DMS153 (cell line): ENCODE results near the gene NCAPH2.
"Not testable (repeated sequence)": the region's sequence is repeated elsewhere in the genome, so short reads cannot be mapped to it uniquely, and the experiment has no call there.

Experiments
- DNase-seq: peaks from one replicate; lab custom pipeline; 2025; lab: John Stamatoyannopoulos, UW

Gene NCAPH2

DNA sequence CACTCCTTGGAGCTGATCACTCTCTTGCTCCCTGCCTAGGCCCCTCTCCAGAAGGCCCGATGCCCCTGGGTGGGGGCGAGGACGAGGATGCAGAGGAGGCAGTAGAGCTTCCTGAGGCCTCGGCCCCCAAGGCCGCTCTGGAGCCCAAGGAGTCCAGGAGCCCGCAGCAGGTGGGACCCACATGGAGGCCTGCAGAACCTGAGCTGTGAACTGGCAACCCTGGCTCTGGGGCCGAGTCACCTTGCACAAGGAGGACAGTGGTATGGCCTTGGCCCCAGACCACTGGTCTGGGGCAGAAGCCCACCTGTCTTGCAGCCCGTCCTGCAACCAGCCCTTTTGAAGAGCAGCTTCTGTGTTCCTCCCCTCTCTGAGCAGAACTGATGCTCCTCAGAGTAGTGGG is 11.1 kb downstream of the NCAPH2 start:
- no peak for DNase-seq

GRCh38 chr22:50520184-50520583 is 12.2 kb downstream of the NCAPH2 start:
- not testable (repeated sequence) for DNase-seq

DNA sequence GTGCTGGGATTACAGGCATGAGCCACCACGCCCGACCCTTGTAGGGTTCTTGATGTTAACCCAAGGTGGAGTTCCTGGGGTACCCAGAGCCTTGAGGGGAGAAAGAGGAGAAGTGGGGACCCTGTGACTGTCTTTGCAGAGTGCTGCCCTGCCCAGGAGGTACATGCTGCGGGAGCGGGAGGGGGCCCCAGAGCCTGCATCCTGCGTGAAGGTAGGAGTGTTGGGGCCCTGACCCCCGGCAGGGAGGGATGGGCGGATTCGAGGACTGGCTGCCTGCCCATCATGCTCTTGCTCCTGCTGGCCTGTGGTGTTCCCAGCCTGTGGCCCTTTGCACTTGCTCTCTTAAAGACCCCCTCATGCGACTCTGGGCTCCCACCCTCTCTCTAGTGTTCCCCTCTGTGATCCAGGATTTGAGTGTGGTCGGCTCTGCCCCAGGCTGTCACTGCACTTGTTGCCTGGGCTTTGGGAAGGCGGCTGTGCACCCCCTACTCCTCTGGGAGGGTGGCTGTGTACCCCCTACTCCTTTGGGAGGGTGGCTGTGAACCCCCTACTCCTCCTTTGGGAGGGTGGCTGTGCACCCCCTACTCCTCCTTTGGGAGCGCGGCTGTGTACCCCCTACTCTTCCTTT is 12.9 kb downstream of the NCAPH2 start:
- no peak for DNase-seq

DNA sequence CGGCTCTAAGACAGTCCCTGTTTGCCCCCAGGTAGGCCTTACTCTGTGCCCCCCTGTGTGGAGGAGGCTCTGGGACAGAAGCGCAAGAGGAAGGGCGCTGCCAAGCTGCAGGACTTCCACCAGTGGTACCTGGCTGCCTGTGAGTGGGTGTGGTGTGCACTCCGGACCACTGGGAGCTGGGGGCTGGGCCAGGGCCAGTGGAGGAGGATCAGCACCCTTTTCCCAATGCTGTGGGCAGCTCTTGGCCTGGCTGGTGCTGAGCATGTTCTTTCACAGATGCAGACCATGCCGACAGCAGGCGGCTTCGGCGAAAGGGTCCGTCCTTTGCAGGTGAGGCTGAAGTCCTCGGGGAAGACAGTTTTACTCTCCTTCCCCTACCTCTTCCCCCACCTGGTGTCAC is 13.7 kb downstream of the NCAPH2 start:
- no peak for DNase-seq

DNA sequence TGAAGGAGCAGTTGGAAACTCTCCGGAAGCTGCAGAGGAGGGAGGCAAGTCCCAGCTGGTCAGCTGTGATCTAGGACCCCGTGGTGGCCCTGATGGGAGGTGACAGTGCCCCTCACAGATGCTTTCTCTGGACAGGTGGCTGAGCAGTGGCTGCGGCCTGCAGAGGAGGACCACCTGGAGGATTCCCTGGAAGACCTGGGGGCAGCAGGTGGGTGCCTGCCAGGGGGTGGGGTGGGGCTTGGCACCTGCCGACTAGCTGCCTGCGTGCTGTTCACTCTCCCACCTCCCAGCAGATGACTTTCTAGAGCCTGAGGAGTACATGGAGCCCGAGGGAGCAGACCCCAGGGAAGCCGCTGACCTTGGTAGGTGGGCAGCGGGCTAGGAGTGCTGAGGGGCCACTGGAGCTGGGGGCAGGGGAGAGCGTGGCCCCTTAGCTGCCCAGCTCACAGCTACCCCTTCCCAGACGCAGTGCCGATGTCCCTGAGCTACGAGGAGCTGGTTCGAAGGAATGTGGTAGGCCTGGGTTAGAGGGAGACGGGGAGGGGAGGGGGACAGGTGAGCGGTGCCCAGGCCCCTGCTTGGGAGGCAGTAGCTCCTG is 14.3 kb downstream of the NCAPH2 start:
- DNase-seq, result no peak

GRCh38 chr22:50522806-50523438 is 14.9 kb downstream of the NCAPH2 start:
- DNase-seq, result no peak

- DNase-seq, result no peak
Observed at GRCh38 chr22:50523458-50523805, 15.4 kb downstream of the NCAPH2 start.

- DNase-seq, result no peak
Observed at GRCh38 chr22:50523806-50524675, 16.0 kb downstream of the NCAPH2 start.

DNA sequence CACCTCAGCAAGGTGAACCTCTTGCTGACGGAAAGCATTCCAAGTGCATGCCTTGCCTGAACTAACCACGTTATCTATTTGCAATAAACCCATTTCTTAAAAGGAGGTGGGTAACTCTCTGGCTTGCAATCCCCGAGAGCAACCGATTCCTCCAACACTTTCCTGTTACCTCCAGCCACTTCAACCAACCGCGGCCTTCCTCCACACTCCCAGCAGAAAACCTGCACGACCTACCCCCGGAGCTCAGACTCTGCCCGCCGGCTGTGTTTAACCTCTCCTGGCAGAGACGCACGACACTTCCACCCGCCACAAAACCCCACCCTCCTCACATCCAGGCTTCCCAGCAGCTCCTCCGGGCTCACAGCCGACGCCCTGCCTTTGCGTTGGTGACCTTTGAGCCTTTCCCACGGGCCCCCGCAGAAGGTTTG is 16.7 kb downstream of the NCAPH2 start:
- DNase-seq, result no peak

DNA sequence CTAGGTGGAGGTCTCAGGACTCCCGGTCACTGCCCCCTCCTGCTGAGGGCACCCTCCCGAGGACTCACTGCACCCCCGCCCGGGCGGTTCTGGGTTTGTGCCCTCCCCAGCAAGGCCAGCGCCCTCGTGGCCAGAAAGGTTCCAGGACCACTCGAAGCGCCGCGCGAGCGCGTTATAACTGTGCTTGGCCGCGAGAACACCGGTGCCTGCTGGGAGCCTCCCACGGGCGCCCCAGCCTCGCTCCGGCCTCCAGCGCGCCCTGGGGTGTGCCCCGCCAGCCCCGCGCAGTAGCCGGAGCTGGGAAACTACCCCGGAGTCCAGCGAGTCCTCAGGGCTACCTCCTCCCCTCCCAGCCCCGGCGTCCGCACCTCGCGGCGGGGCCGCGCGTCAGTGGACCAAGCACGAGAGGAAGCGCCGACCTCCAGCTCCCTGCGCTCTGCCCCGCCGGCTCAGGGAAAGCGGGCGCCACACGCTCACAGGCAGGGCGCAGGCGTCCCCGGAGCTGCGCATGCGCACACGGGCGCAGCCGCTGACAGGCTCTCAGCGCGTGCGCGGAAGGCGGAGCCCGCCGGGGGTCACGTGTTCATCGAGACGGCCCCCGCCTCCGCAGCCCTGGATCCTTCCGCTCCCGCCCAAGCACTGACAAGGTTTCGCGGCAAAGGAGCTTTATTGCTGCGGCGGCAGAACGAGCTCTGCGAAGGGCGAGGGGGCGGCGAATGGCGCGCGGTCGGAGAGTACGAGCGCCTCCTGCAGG is 17.3 kb downstream of the NCAPH2 start, which contains the start of gene SCO2:
Gene SCO2 (minus strand): TSS at position 495 of the 754 bp plus-strand sequence. CDS start 1,187 bp downstream, outside the sequence.
- DNase-seq, result peak; percentile 92

DNA sequence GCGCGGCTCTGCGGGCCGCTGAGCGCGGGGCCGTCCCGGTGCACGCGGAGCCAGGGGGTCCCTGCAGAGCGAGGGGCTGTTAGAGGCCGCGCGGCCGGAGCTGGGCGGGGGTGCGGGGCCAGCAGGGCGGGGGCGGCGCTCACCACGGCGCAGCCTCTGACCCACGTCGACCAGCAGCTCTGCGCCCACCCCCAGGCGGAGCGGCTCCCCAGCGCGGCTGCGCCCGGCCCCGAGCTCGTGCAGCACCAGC is 17.8 kb downstream of the NCAPH2 start:
- DNase-seq, result no peak

DNA sequence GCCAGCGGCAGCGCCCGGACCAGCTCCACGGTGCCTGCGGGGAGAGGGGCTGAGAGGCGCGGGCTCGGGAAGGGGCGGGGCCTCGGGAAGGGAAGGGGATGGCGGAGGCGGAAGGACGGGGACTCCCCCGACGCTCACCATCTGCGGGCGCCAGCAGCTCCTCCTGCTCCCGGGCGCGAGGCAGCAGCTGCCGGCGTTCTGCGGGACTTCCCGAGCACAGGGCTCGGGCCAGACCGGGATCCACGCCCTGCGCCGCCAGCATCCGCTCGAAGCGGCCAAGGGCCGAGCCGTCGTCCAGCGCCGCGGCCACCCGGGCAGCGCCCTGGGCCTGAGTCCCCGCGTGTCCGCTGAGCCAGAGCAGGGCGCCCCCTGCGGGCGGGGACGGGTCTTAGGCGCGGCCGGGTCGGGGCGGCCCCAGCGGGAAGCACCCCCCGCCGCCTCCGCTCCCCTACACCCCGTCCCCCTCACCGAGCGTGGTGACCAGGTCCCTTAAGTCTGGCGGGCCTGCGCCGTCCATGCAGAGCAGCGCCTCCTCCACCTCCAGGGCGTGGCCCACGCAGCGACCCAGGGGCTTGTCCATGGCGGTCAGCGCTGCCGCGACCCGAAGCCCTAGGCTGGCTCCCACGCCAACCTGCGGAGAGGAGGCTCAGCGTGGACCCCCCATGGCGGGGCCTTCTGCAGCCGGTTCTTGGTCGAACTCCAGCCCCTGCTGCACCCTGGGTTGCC is 18.2 kb downstream of the NCAPH2 start:
- DNase-seq, result peak; percentile 55

DNA sequence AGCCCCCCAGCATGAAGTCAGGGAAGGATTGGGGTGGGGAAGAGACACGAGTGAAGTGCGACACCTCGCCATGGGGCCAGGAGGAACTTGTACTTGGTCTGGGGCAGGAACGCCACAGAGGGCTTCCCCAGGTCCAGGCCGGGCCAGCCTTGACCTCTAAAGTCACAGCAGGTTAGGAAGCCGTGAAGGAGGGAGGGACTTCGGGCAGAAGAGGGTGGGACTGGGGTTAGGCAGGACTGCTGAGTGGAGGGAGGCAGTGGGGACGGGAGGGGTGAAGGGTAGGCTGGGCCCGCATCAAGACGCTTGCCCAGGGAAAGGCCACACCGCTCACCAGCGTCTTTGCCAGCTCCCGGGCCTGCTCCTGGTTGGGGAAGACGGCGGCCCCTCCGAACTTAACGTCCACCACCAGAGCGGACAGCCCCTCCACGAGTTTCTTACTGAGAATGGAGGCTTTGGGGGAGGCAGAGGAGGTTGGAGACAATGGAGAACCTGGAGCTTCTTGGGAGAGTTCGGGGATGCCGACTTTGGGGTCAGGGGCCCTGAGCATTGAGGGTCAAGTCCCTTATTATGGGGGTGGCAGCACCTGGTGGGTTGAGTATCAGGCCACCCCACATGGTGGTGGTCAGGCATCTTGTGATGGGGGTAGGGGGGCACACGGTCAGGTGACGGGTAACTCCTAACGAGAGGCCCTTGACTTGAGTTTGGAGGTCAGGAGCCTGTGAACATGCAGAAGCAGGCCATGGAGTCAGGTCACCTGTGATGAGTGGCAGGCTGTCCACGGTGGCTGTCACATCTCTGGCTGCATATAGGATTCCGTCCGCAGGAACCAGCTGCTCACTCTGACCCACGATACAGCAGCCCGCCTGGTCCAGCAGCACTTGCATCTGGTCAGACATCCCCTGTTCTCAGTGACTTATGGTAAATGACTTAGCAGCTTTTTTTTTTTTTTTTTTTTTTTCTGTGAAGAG is 19.1 kb downstream of the NCAPH2 start:
- DNase-seq, result no peak

DNA sequence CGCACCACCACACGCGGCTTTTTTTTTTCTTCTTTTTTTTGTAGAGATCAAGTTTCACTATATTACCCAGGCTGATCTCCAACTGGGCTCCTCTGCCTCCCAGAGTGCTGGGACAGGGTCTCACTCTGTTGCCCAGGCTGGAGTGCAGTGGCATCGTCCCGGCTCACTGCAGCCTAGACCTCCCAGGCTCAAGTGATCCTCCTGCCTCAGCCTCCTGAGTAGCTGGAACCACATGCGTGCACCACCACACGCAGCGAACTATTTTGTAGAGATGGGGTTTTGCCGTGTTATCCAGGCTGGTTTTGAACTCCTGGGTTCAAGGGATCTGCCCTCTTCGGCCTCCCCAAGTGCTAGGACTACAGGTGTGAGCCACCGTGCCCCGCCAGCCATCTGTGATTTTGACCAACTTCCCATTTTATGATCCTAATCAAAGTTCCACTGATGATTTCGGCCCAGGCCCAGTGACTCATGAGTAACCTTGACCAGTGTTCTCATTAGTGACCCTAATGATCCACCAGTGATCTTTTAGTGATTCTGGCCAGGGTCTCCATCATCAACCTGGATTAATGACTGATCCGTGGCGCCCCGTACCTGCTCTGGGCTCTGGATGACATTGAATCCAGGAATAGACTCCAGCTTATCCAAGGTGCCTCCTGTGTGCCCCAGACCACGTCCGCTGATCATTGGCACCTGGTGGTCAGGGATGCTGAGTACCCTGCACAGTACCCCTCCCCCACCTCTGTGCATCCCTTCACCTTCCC is 20.1 kb downstream of the NCAPH2 start:
- DNase-seq, result no peak

- DNase-seq, result no peak
Observed at GRCh38 chr22:50528682-50529415, 20.8 kb downstream of the NCAPH2 start.

DNA sequence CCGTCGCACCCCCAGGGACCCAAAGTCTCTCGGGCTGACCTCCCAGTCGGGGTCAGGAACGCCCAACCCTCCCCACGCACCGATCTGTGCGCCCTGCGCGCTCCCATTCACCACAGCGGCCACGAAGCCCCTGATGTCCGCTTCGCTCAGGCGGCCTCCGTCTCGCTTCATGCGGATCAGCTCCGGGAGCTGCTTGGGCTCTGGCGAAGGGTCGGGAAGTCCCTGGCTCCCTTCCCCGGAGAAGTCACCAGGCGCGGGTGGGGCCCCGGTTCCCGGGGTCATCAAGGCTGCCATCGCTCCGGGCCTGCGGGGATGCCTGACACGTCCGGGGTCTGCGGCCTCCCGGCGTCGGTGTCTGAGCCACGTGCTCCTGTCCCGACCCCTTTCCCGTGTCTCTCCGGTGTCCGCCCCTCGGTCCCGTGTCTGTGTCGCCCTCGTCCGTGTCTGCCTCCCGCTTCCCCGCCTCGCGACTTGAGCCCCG is 21.4 kb downstream of the NCAPH2 start:
- DNase-seq, result no peak

DNA sequence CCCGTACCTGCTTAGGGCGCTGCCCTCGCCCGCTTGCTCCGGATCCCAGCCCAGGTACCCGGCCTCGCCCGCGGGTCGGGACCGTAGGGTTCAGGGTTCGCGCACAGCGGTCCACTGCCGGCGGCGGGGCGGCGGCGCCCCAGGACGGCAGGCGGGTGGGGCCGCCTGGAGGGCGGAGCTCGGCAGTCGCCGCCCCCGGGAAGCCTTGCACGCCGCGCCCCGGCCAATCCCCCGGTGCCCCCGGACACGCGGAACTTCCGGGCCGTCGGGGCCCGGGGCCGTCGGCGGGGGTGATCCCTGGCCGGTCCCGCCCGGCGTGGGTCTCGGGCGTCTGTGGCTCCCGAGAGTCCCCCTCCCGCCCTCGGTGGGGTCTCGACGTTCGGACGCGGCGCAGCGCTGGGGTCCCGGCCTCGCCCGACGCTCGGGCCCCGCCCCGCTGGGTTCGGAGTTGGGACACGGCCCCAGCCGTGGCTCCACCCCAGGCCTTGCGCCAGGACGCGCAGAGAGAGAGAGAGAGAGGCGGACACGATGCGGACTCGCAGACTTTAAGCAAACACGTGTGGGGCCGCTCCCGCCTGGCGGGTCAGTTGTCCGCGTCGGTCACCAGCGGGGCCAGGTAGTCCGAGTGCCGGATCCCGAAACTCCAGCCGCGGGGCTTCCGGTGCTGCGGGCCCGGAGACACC is 22.0 kb downstream of the NCAPH2 start, which contains the start of gene TYMP:
Gene TYMP (minus strand): TSS at position 116 of the 683 bp plus-strand sequence. CDS start 303 bp downstream, outside the sequence.
- DNase-seq, result no peak

GRCh38 chr22:50530580-50530876 is 22.5 kb downstream of the NCAPH2 start:
- DNase-seq, result no peak
